Pancreas (tissue), 10 donors: ENCODE results near the gene DRG2. TPM values are rescaled to one million over a fixed set of nuclear protein-coding genes. Genes with fewer than 3 reads are reported as not detected.

Experiments
- ATAC-seq, 4 donors: fragments of 200-7000 bp; cut with Tn5 transposase; one replicate each; pipeline versions ENCODE4 v1.8.0 to v1.9.1; 2020; ENCODE audit warnings: mild to moderate bottlenecking in 4 of 4, moderate library complexity in 4 of 4
- DNase-seq, 6 donors: peaks; one replicate each; pipeline ENCODE4 v3.0.0-alpha.2; 2020
- FAIRE-seq: peaks from 2 replicates; lab custom pipeline; 2012; peaks lifted over from hg19 to GRCh38; lab: Jason Lieb, UNC
- H3K27ac ChIP-seq, 4 donors: fragments of 200-600 bp; sonication (generic); 1 replicate in 3 of 4; 2 replicates in 1 of 4; pipeline versions ENCODE4 v1.5.0 to v1.8.0; 2020
- H3K27me3 ChIP-seq, 4 donors: fragments of 200-600 bp; one replicate each; pipeline ENCODE4 v1.8.0; 2021
- H3K36me3 ChIP-seq, 3 donors: fragments of 200-600 bp; sonication (generic) in 1 of 3; one replicate each; pipeline versions ENCODE4 v1.5.0 to v1.8.0; 2020 to 2021
- H3K4me1 ChIP-seq, 3 donors: fragments of 200-600 bp; one replicate each; pipeline ENCODE4 v1.8.0; 2021
- H3K4me3 ChIP-seq, 4 donors: fragments of 200-600 bp; sonication (generic) in 2 of 4; one replicate each; pipeline versions ENCODE4 v1.5.0 to v1.8.0; 2020 to 2021
- H3K9me3 ChIP-seq, 4 donors: fragments of 200-600 bp; one replicate each; pipeline ENCODE4 v1.8.0; 2021
- WGBS, 2 donors: extraction: QIAGEN DNeasy Blood & Tissue Kit; methylation state at CpG; one replicate each; pipeline ENCODE4 v1.1.7; 2013; 5-methylcytosine and 5-hydroxymethylcytosine counted together
- intact Hi-C, 3 donors: fragments of 100-400 bp; cut with DNase I; formaldehyde crosslinking; loops; one replicate each; pipeline versions ENCODE4 v1.11.1 to v1.14.2; 2022
- polyA plus RNA-seq, 2 donors: library from polyadenylated mRNA; stranded (reverse); fragments of 200-250 nt; gene quantifications; one replicate each; pipeline ENCODE4 v1.2.3, GENCODE V29; 2013
- total RNA-seq, 6 donors: library from RNA; stranded (reverse); fragmentation: NEBNext Ultra II Directional in 4 of 6; extraction: Animal tissue kit (Norgen Biotek cat#: 25700) in 4 of 6; gene quantifications; one replicate each; pipeline versions ENCODE4 v1.2.1 to v1.2.4, GENCODE V29; 2021 to 2023
- TF ChIP-seq, protein P1 (sequence below), 4 donors: fragments of 200-600 bp; sonication (generic) in 3 of 4; IDR thresholded peaks; one replicate each; pipeline versions ENCODE4 v1.5.0 to v1.8.0; 2021; ENCODE audit warnings: antibody characterized with exemption in 4 of 4
- donor health status: healthy with polysubstance abuse.
- donor health status: DM: no; HTN: no; CAD: no; lungs with moderate emphysema.
- donor health status: DM: no; HTN: no; CAD: no.
- donor health status: control.
- donor health status: control.
- donor health status: Bipolar disorder and iron deficiency.
- donor health status: DM: yes; HTN: yes; CAD: no.
- donor health status: DM: no; HTN: no; CAD: no.
- donor health status: DM: no; HTN: no; CAD: no.
- donor health status: DM: yes; HTN: yes; CAD: no.

DRG2 gene
- total and polyA plus RNA-seq, 8 donors: 13.4 to 46.9 (median 17.9) TPM

DNA sequence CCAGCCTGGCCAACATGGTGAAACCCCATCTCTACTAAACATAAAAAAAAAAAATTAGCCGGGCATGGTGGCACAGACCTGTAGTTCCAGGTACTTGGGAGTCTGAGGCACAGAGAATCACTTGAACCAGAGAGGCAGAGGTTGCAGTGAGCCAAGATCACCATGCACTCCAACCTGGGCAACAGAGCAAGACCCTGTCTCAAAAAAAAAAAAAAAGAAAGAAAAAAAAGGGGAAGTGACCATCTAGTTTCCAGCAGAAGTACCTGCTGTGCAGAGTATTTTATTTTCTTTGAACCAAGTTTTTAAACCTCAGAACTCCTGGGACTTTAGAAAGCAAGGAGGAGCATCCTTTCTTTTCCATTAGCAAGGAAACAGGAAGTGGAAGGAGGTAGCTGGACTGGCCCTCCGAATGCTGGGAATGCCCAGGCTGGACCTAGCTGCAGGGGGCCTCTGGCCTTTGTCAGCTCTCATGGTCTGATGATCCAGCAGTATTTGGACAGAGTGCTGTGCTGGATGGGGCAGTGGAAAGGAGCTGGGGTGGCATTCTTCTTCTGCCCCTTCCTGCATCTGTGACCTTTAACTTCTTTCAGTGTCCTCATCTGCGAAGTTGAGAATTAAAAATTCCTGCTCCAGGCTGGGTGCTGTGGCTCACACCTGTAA lies 41.9 kb upstream of the DRG2 start:
- Histone ChIP-seq H3K36me3 (peaks cover 0 to 4% (median 0%) of the 10 kb centered on the region in 3 donors), H3K4me3 (no peak overlapping the region), H3K27ac (no peak overlapping the region), H3K9me3 (no peaks in the 10 kb centered on the region), H3K27me3 (no peaks in the 10 kb centered on the region), H3K4me1 (peaks cover 0 to 22% (median 5%) of the 10 kb centered on the region in 3 donors)
- no peak for ATAC-seq
- WGBS, 2 donors: 84 to 87% methylated on average over 3 of the region's 3 CpGs
- TF ChIP-seq, protein P1, sequence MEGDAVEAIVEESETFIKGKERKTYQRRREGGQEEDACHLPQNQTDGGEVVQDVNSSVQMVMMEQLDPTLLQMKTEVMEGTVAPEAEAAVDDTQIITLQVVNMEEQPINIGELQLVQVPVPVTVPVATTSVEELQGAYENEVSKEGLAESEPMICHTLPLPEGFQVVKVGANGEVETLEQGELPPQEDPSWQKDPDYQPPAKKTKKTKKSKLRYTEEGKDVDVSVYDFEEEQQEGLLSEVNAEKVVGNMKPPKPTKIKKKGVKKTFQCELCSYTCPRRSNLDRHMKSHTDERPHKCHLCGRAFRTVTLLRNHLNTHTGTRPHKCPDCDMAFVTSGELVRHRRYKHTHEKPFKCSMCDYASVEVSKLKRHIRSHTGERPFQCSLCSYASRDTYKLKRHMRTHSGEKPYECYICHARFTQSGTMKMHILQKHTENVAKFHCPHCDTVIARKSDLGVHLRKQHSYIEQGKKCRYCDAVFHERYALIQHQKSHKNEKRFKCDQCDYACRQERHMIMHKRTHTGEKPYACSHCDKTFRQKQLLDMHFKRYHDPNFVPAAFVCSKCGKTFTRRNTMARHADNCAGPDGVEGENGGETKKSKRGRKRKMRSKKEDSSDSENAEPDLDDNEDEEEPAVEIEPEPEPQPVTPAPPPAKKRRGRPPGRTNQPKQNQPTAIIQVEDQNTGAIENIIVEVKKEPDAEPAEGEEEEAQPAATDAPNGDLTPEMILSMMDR (IDR thresholded peaks at IDR 0.05): no peak
- DNase-seq: no peak
- intact Hi-C loops: loop anchor here in 1 of 3 donors (10.0 kb wide), 1 partner anchor 361 kb away; the partner anchor contains the start of gene RAI1
- no peak for FAIRE-seq

DNA sequence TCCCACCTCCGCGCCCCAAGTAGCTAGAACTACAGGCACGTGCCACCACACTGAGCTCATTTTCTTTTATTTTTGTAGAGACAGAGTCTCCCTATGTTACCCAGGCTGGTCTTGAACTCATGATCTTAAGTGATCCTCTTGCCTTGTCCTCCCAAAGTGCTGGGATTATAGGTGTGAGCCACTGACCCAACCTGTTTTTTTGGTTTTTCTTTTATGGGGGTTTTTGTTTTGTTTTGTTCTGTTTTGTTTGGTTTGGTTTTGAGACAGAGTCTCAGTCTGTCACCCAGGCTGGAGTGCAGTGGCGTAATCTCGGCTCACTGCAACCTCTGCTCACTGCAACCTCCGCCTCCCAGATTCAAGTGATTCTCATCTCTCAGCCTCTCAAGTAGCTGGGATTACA lies 32.2 kb upstream of the DRG2 start:
- H3K36me3 ChIP-seq: peaks cover 0 to 15% (median 3%) of the 10 kb centered on the region in 3 donors
- FAIRE-seq: no peak
- no peak overlapping the region for H3K4me3 ChIP-seq
- TF ChIP-seq, protein P1 (IDR thresholded peaks at IDR 0.05): no peak
- no peaks in the 10 kb centered on the region for H3K27me3 ChIP-seq
- no peak overlapping the region for H3K27ac ChIP-seq
- no peaks in the 10 kb centered on the region for H3K4me1 ChIP-seq
- H3K9me3 ChIP-seq: no peaks in the 10 kb centered on the region
- 95 to 96% methylated on average over 6 of the region's 6 CpGs for WGBS, 2 donors
- no peak for ATAC-seq
- DNase-seq: no peak
- intact Hi-C loops: no loop called here

DNA sequence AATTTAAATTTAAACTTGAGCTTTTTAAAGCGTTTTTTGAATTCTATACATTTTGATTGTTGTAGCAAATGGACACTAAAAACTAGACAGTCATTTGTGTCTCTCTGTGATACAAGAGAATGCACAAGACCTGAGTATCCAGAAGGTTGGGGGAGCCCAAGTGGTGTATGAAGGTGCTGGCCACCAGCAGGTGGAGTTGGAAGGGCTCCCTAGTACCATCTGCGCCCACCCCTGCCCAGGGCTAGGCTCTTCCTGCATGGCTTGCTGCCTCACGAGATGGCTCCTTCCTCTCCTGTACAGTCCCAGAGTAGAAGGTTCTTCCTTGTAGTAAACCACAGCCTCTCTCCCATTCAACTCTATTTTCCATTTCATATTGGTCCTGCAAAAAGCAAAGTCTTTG lies 31.5 kb upstream of the DRG2 start:
- TF ChIP-seq, protein P1 (IDR thresholded peaks at IDR 0.05): no peak
- intact Hi-C loops: no loop called here
- no peaks in the 10 kb centered on the region for H3K9me3 ChIP-seq
- no peak overlapping the region for H3K27ac ChIP-seq
- ATAC-seq (no peak), FAIRE-seq (no peak), DNase-seq (no peak)
- WGBS, 2 donors: 81 to 94% methylated on average over 3 of the region's 3 CpGs
- H3K36me3 ChIP-seq: peaks cover 0 to 17% (median 6%) of the 10 kb centered on the region in 3 donors
- H3K27me3 ChIP-seq: no peaks in the 10 kb centered on the region
- H3K4me1 ChIP-seq: no peaks in the 10 kb centered on the region
- no peak overlapping the region for H3K4me3 ChIP-seq

DNA sequence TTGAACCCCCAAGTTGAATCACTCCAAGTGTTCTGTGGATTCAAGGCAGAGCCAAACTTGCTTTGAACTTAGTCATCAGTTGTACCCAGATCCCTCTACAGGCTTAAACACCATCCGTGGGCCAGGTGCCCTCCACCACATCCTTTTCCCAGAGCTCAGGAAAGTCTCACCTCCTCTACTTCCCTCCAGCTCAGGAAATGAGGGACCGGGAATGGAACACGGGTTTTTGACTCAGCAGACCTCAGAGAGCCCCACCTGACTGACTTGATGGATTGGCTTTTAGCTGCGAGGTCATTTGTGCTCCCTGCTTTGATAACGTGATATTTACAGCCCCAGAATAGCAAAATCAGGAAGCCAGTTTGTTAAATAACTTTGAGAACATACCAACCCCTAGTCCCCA lies 28.5 kb upstream of the DRG2 start:
- Histone ChIP-seq H3K4me1 (no peaks in the 10 kb centered on the region), H3K9me3 (no peaks in the 10 kb centered on the region), H3K4me3 (no peak overlapping the region), H3K27ac (no peak overlapping the region), H3K36me3 (peaks cover 0 to 13% (median 6%) of the 10 kb centered on the region in 3 donors), H3K27me3 (no peaks in the 10 kb centered on the region)
- intact Hi-C loops: no loop called here
- 69 to 74% methylated on average over 5 of the region's 5 CpGs for WGBS, 2 donors
- TF ChIP-seq, protein P1 (IDR thresholded peaks at IDR 0.05): no peak
- ATAC-seq (no peak), FAIRE-seq (no peak), DNase-seq (no peak)

DNA sequence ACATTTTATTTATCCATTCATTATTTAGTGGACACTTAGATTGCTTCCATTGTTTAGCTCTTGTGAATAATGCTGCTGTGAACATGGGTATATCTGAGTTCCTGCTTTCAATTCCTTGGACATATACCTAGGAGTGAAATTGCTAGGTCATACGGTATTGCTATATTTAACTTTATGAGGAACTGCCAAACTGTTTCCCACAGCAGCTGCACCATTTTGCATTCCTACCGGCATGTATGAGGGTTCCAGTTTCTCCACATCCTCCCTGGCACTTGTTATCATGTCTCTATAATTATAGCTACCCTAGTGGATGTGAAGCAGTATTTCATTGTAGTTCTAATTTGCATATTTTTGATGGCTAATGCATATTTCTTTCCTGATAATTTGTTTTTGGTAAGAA lies 23.7 kb upstream of the DRG2 start:
- no peaks in the 10 kb centered on the region for H3K9me3 ChIP-seq
- H3K4me3 ChIP-seq: no peak overlapping the region
- H3K27ac ChIP-seq: no peak overlapping the region
- no peaks in the 10 kb centered on the region for H3K4me1 ChIP-seq
- TF ChIP-seq, protein P1 (IDR thresholded peaks at IDR 0.05): no peak
- intact Hi-C loops: no loop called here
- DNase-seq (no peak), FAIRE-seq (no peak), ATAC-seq (no peak)
- WGBS, 2 donors: 73 to 84% methylated on average over 2 of the region's 2 CpGs
- peaks cover 0 to 21% (median 3%) of the 10 kb centered on the region in 3 donors for H3K36me3 ChIP-seq
- no peaks in the 10 kb centered on the region for H3K27me3 ChIP-seq
